ENCODE results near the gene CCDC150. TPM values are rescaled to one million over a fixed set of nuclear protein-coding genes. Genes with fewer than 3 reads are reported as not detected.
A peak's percentile ranks its signal among the peaks of the same experiment; 100 is the strongest.
"Not testable (repeated sequence)": the region's sequence is repeated elsewhere in the genome, so short reads cannot be mapped to it uniquely, and the experiment has no call there.

CCDC150 gene
- total and polyA plus RNA-seq, 9 of the 15 experiments (the other 6 are each of a cell fraction or from before 2014, with no cell fraction given): 4.4 to 23.1 (median 11.3) TPM

DNA sequence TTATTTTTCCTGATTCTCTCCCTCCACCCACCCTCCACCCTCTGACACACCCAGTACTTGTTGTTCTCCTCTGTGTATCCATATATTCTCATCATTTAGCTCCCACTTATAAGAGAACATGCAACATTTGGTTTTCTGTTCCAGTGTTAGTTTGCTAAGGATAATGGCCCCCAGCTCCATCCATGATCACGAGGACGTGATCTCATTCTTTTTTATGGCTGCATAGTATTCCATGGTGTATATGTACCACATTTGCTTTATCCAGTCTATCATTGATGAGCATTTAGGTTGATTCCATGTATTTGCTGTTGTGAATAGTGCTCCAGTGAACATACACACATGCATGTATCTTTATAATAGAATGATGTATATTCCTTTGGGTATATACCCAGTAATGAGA lies 47.2 kb downstream of the CCDC150 start:
- H3K4me1 ChIP-seq (replicated peaks in 1 of 2; ENCODE audit: control insufficient read depth in 2 of 2, insufficient read depth in 2 of 2, low read length in 2 of 2); ATAC-seq; H3K9me3 ChIP-seq (replicated peaks; ENCODE audit: control insufficient read depth, insufficient read depth, low read depth, low read length); H3K4me2 ChIP-seq (ENCODE audit: insufficient read depth, low read length); intact Hi-C loops (cut with micrococcal nuclease); H3K9ac ChIP-seq (ENCODE audit: insufficient read depth in 1 of 2, low read depth in 2 of 2, low read length in 2 of 2); H3K4me3 ChIP-seq; BruUV-seq (replicated peaks); DNase-seq (ENCODE audit: extremely low read depth in 1 of 4, low spot score in 3 of 4); H3K36me3 ChIP-seq (ENCODE audit: control insufficient read depth, insufficient read depth, low read length); H2AFZ ChIP-seq (ENCODE audit: low read depth, low read length); H4K20me1 ChIP-seq (replicated peaks; ENCODE audit: control insufficient read depth, insufficient read depth, low read length); H3K27me3 ChIP-seq (ENCODE audit: control insufficient read depth in 2 of 2, insufficient read depth in 2 of 2, low read length in 2 of 2); H3K27ac ChIP-seq (ENCODE audit: extremely low read depth, low read depth, low read length); H3K9me1 ChIP-seq (ENCODE audit: control insufficient read depth, insufficient read depth, low read length); H3K79me2 ChIP-seq (ENCODE audit: control insufficient read depth, insufficient read depth, low read length); CTCF ChIA-PET (ENCODE audit: low intra/inter-chr PET ratio); in situ Hi-C loops (cut with MboI); FAIRE-seq: not testable (repeated sequence)
- TF ChIP-seq ZNF146 (CRISPR knock-in tag; IDR thresholded peaks at IDR 0.05; ENCODE audit: unreplicated experiment): peak; percentile 68
- POLR2A ChIA-PET: interaction anchor here (1.2 kb wide), 1 partner anchor 9 kb away, joined by 3 read pairs; no protein-coding TSS in a partner anchor
- WGBS (ENCODE audit: insufficient coverage, low coverage, missing lambda C conversion rate): 44% methylated on average over 2 of the region's 2 CpGs

DNA sequence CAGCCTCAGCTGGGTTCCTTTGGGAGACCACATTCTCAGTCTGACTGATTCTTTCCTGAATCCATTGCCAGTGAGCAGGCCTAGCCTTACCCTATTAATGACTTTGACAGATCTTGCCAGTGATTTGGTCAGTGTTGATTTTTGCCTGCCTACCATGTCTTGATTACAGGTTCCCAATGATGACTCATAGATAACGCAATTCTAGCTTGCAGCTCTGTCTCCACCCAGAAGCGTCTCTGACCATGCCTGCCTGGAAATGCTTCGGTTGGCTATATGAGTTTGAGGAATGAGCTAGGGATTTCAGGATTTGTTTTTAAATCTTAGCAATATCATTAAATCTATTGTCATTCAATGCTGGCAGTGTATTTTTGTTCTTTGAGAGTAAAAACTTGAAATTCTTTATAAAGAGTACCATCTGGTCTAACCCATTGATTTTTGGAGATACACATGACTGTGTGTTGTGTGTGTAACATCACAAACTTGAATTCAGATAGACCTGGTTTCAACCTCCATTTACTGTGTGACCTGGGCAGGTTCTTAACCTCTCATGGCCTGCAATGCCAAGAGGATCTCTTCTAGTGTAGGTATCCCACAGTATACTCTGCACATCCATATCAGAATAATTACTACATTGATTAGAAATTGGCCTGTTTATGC lies 57.0 kb downstream of the CCDC150 start:
- no peak overlapping the region for H3K27ac ChIP-seq (ENCODE audit: extremely low read depth, low read depth, low read length)
- CTCF ChIA-PET (ENCODE audit: low intra/inter-chr PET ratio): no interaction called here
- POLR2A ChIA-PET: interaction anchor here (0.7 kb wide), 1 partner anchor 49 kb away, joined by 6 read pairs; no protein-coding TSS in a partner anchor
- no peak overlapping the region for H2AFZ ChIP-seq (ENCODE audit: low read depth, low read length)
- H3K9me1 ChIP-seq (ENCODE audit: control insufficient read depth, insufficient read depth, low read length): no peaks in the 10 kb centered on the region
- no peak overlapping the region for H3K9ac ChIP-seq (ENCODE audit: insufficient read depth in 1 of 2, low read depth in 2 of 2, low read length in 2 of 2)
- H3K4me3 ChIP-seq: no peak overlapping the region
- intact Hi-C loops (cut with micrococcal nuclease): no loop called here
- BruUV-seq (replicated peaks): no TSS peak
- no peak overlapping the region for H3K4me2 ChIP-seq (ENCODE audit: insufficient read depth, low read length)
- peak in 3 of 4 experiments; percentile 3 to 14 (median 3) for DNase-seq (ENCODE audit: extremely low read depth in 1 of 4, low spot score in 3 of 4)
- WGBS (ENCODE audit: insufficient coverage, low coverage, missing lambda C conversion rate): 29% methylated on average over 3 of the region's 3 CpGs
- H3K27me3 ChIP-seq (ENCODE audit: control insufficient read depth in 2 of 2, insufficient read depth in 2 of 2, low read length in 2 of 2): no peaks in the 10 kb centered on the region
- 0 out of 3 replicates have a peak, but pooled peaks have one; percentile 31 for ATAC-seq
- H4K20me1 ChIP-seq (replicated peaks; ENCODE audit: control insufficient read depth, insufficient read depth, low read length): no peaks in the 10 kb centered on the region
- FAIRE-seq: no peak
- no peaks in the 10 kb centered on the region for H3K79me2 ChIP-seq (ENCODE audit: control insufficient read depth, insufficient read depth, low read length)
- no peaks in the 10 kb centered on the region for H3K36me3 ChIP-seq (ENCODE audit: control insufficient read depth, insufficient read depth, low read length)
- H3K9me3 ChIP-seq (replicated peaks; ENCODE audit: control insufficient read depth, insufficient read depth, low read depth, low read length): no peaks in the 10 kb centered on the region
- in situ Hi-C loops (cut with MboI): no loop called here
- H3K4me1 ChIP-seq (replicated peaks in 1 of 2; ENCODE audit: control insufficient read depth in 2 of 2, insufficient read depth in 2 of 2, low read length in 2 of 2): no peaks in the 10 kb centered on the region; a peak in 1 of 5 replicates
- TF ChIP-seq, protein P1, sequence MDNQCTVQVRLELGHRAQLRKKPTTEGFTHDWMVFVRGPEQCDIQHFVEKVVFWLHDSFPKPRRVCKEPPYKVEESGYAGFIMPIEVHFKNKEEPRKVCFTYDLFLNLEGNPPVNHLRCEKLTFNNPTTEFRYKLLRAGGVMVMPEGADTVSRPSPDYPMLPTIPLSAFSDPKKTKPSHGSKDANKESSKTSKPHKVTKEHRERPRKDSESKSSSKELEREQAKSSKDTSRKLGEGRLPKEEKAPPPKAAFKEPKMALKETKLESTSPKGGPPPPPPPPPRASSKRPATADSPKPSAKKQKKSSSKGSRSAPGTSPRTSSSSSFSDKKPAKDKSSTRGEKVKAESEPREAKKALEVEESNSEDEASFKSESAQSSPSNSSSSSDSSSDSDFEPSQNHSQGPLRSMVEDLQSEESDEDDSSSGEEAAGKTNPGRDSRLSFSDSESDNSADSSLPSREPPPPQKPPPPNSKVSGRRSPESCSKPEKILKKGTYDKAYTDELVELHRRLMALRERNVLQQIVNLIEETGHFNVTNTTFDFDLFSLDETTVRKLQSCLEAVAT (IDR thresholded peaks at IDR 0.05): no peak
- TF ChIP-seq JUNB (CRISPR knock-in tag; conservative IDR thresholded peaks at IDR 0.05) (peak; percentile 47; the same call in 1 of the 2 replicates), FOSL1 (tag; conservative IDR thresholded peaks at IDR 0.05) (peak; percentile 92), FOS (IDR thresholded peaks at IDR 0.05; ENCODE audit: extremely low read depth, insufficient read length) (peak; percentile 8), CCAR2 (IDR thresholded peaks at IDR 0.05; ENCODE audit: low read depth, low read length) (no peak), JUN (IDR thresholded peaks at IDR 0.05; ENCODE audit: borderline replicate concordance, low read depth, low read length) (peak; percentile 63), JUN (CRISPR knock-in tag; IDR thresholded peaks at IDR 0.05; ENCODE audit: borderline replicate concordance) (no peak), CEBPG (CRISPR knock-in tag; IDR thresholded peaks at IDR 0.05) (no peak), CEBPG (tag; conservative IDR thresholded peaks at IDR 0.05 in 1 of 2, IDR thresholded peaks at IDR 0.05 in 1 of 2) (peak in 1 of 2 experiments; percentile 49; a peak in 1 of 4 replicates), MYBL2 (IDR thresholded peaks at IDR 0.05; ENCODE audit: low read depth) (no peak), MYBL2 (CRISPR knock-in tag; IDR thresholded peaks at IDR 0.05; ENCODE audit: borderline replicate concordance) (no peak)
- TF ChIP-seq, protein P2, sequence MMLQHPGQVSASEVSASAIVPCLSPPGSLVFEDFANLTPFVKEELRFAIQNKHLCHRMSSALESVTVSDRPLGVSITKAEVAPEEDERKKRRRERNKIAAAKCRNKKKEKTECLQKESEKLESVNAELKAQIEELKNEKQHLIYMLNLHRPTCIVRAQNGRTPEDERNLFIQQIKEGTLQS (IDR thresholded peaks at IDR 0.05): peak; percentile 84
- TF ChIP-seq, protein P2 (CRISPR knock-in tag; conservative IDR thresholded peaks at IDR 0.05): no peak

Data from K562 (cell line).